C4-2B (cell line): ENCODE measurements around the gene TENM4.

Experiments used
- CTCF ChIP-seq: fragments of 450-650 bp; conservative IDR thresholded peaks from 2 replicates; pipeline ENCODE4 v1.5.1; 2017; ENCODE audit warnings: mild to moderate bottlenecking
- ZFX ChIP-seq: fragments of 450-650 bp; IDR thresholded peaks from 2 replicates; pipeline ENCODE4 v1.6.1; 2017

GRCh38 chr11:79160791-79161403 lies 279.9 kb downstream of the TENM4 start:
- TF ChIP-seq CTCF (peak; percentile 77), ZFX (no peak)
